ENCODE results near the gene HM13.

- TF ChIP-seq, protein P1, sequence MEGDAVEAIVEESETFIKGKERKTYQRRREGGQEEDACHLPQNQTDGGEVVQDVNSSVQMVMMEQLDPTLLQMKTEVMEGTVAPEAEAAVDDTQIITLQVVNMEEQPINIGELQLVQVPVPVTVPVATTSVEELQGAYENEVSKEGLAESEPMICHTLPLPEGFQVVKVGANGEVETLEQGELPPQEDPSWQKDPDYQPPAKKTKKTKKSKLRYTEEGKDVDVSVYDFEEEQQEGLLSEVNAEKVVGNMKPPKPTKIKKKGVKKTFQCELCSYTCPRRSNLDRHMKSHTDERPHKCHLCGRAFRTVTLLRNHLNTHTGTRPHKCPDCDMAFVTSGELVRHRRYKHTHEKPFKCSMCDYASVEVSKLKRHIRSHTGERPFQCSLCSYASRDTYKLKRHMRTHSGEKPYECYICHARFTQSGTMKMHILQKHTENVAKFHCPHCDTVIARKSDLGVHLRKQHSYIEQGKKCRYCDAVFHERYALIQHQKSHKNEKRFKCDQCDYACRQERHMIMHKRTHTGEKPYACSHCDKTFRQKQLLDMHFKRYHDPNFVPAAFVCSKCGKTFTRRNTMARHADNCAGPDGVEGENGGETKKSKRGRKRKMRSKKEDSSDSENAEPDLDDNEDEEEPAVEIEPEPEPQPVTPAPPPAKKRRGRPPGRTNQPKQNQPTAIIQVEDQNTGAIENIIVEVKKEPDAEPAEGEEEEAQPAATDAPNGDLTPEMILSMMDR (IDR thresholded peaks at IDR 0.05): no peak
- TF ChIP-seq POLR2A (IDR thresholded peaks at IDR 0.05): no peak
Measured at GRCh38 chr20:31500527-31500926, 13.7 kb upstream of the HM13 start.
